Heart left ventricle (tissue), 16 donors: ENCODE results near the gene ARIH2. TPM values are rescaled to one million over a fixed set of nuclear protein-coding genes. Genes with fewer than 3 reads are reported as not detected.

ENCODE experiments used
- ATAC-seq, 4 donors: fragments of 200-7000 bp; cut with Tn5 transposase; one replicate each; pipeline ENCODE4 v1.9.1; 2020 to 2022; ENCODE audit warnings: moderate library complexity in 4 of 4, mild to moderate bottlenecking in 3 of 4, moderate number of reproducible peaks in 1 of 4
- DNase-seq, 5 donors: peaks; one replicate each; pipeline ENCODE4 v3.0.0-alpha.2; 2020
- H3K27ac ChIP-seq, 12 donors: fragments of 200-600 bp; sonication (generic) in 4 of 12; one replicate each; pipeline versions ENCODE4 v1.5.0 to v1.8.0; 2016 to 2022; ENCODE audit warnings: mild to moderate bottlenecking in 2 of 12
- H3K27me3 ChIP-seq, 9 donors: fragments of 200-600 bp; sonication (generic) in 2 of 9; one replicate each; pipeline versions ENCODE4 v1.5.1 to v1.8.0; 2016 to 2022; ENCODE audit warnings: mild to moderate bottlenecking in 3 of 9
- H3K36me3 ChIP-seq, 9 donors: fragments of 200-600 bp; sonication (generic) in 2 of 9; one replicate each; pipeline versions ENCODE4 v1.5.0 to v1.8.0; 2018 to 2022; ENCODE audit warnings: mild to moderate bottlenecking in 2 of 9
- H3K4me1 ChIP-seq, 12 donors: fragments of 200-600 bp; sonication (generic) in 4 of 12; one replicate each; pipeline versions ENCODE4 v1.5.0 to v1.8.0; 2016 to 2022; ENCODE audit warnings: mild to moderate bottlenecking in 3 of 12
- H3K4me3 ChIP-seq, 12 donors: fragments of 200-600 bp; sonication (generic) in 4 of 12; one replicate each; pipeline versions ENCODE4 v1.5.0 to v1.8.0; 2017 to 2022; ENCODE audit warnings: mild to moderate bottlenecking in 9 of 12, moderate library complexity in 4 of 12
- H3K9me3 ChIP-seq, 12 donors: fragments of 200-600 bp; sonication (generic) in 4 of 12; one replicate each; pipeline versions ENCODE4 v1.5.0 to v1.8.0; 2016 to 2022; ENCODE audit warnings: mild to moderate bottlenecking in 1 of 12
- POLR2A ChIP-seq, 2 donors: fragments of 450-650 bp; IDR thresholded peaks; one replicate each; pipeline ENCODE4 v1.6.1; 2017; ENCODE audit warnings: antibody characterized with exemption in 2 of 2, mild to moderate bottlenecking in 2 of 2, moderate library complexity in 2 of 2
- WGBS, 4 donors: extraction: QIAGEN DNeasy Blood & Tissue Kit in 2 of 4; methylation state at CpG; one replicate each; pipeline versions ENCODE4 v1.1.5 to v1.1.7; 2013 to 2018; 5-methylcytosine and 5-hydroxymethylcytosine counted together
- intact Hi-C, 10 donors: fragments of 100-400 bp; cut with DNase I; formaldehyde crosslinking; loops; one replicate each; pipeline versions ENCODE4 v1.11.1 to v1.14.2; 2022
- polyA plus RNA-seq, 2 donors: library from polyadenylated mRNA; stranded (reverse); fragments of 200-250 nt; gene quantifications; one replicate each; pipeline ENCODE4 v1.2.3, GENCODE V29; 2013
- total RNA-seq, 9 donors: library from RNA; depleted of rRNA in 2 of 9; stranded (reverse); fragments of >200 nt in 2 of 9; fragmentation: NEBNext Ultra II Directional in 3 of 9; extraction: Animal tissue kit (Norgen Biotek cat#: 25700) in 3 of 9; gene quantifications; one replicate each; pipeline versions ENCODE4 v1.1.0 to v1.2.4, GENCODE V29; 2016 to 2023
- TF ChIP-seq, protein P1 (sequence below), 12 donors: fragments of 200-600 bp; sonication (generic) in 4 of 12; IDR thresholded peaks; one replicate each; pipeline versions ENCODE4 v1.5.0 to v1.8.0; 2018 to 2022; ENCODE audit warnings: antibody characterized with exemption in 12 of 12, mild to moderate bottlenecking in 5 of 12
- donor health status: ischemic (EF 13 %, LVEDD 7.1; RV severe dilation, severe dysfunction).
- donor health status: healthy with polysubstance abuse.
- donor health status: DM: no; HTN: yes; CAD: no.
- donor health status: DM: no; HTN: no; CAD: no.
- donor health status: ischemic (EF 25% LVEDD 6.9; RV normal size, moderate dysfunction).
- donor health status: ischemic (EF 25% LVEDD 5.7; RV mildly dilated, moderate dysfunction).
- donor health status: healthy.
- donor health status: DM: yes; HTN: yes; CAD: no.
- donor health status: ischemic (EF 35%, LVEDD 5.7; RV mildly dilated, moderate dysfunction).
- donor health status: nonischemic (EF 11% LVEDD 7.7; RV severe dilation, severe dysfunction).
- donor health status: DM: yes; HTN: yes; CAD: no.
- donor health status: PGD.
- donor health status: ischemic (EF 29% LVEDD 5.4; RV normal size, mild dysfunction).
- donor health status: nonischemic (EF 23%, LVEDD 6.1; RV moderate dilation, normal function).

The ARIH2 gene
- total and polyA plus RNA-seq, 11 donors, result 77.6 to 223 (median 126) TPM

DNA sequence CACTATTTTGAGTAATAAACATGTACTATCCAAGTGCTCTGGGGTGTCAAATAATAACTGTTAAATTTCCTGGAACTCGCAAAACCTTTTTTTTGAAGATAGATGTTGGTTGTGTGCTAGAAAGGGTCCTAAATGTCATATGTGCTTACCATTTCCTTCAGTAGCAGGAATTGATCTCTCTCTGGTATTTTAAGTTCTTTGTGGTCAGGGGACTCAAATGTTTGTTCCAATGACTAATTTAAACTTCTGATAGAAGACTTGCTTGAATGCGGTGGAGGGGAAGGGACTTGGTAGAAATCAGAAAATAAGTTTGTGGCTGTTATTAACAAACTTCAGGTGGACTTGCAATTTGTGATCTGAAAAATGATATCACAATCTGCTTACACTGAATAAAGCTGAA, 26.8 kb downstream of the ARIH2 start:
- Histone ChIP-seq H3K4me1 (peaks cover 0 to 48% (median 10%) of the 10 kb centered on the region in 12 donors), H3K27ac (peak overlapping the region in 10 of 12 donors; percentile 21 to 81 (median 42)), H3K4me3 (no peak overlapping the region), H3K27me3 (no peaks in the 10 kb centered on the region), H3K36me3 (peaks cover 0 to 18% (median 6%) of the 10 kb centered on the region in 9 donors), H3K9me3 (no peaks in the 10 kb centered on the region)
- no peak for ATAC-seq
- intact Hi-C loops, result no loop called here
- DNase-seq, result no peak
- 61 to 78% (median 70%) methylated on average over 2 of the region's 2 CpGs for WGBS, 4 donors
- no peak for TF ChIP-seq POLR2A (IDR thresholded peaks at IDR 0.05)
- TF ChIP-seq, protein P1, sequence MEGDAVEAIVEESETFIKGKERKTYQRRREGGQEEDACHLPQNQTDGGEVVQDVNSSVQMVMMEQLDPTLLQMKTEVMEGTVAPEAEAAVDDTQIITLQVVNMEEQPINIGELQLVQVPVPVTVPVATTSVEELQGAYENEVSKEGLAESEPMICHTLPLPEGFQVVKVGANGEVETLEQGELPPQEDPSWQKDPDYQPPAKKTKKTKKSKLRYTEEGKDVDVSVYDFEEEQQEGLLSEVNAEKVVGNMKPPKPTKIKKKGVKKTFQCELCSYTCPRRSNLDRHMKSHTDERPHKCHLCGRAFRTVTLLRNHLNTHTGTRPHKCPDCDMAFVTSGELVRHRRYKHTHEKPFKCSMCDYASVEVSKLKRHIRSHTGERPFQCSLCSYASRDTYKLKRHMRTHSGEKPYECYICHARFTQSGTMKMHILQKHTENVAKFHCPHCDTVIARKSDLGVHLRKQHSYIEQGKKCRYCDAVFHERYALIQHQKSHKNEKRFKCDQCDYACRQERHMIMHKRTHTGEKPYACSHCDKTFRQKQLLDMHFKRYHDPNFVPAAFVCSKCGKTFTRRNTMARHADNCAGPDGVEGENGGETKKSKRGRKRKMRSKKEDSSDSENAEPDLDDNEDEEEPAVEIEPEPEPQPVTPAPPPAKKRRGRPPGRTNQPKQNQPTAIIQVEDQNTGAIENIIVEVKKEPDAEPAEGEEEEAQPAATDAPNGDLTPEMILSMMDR (IDR thresholded peaks at IDR 0.05), result no peak

DNA sequence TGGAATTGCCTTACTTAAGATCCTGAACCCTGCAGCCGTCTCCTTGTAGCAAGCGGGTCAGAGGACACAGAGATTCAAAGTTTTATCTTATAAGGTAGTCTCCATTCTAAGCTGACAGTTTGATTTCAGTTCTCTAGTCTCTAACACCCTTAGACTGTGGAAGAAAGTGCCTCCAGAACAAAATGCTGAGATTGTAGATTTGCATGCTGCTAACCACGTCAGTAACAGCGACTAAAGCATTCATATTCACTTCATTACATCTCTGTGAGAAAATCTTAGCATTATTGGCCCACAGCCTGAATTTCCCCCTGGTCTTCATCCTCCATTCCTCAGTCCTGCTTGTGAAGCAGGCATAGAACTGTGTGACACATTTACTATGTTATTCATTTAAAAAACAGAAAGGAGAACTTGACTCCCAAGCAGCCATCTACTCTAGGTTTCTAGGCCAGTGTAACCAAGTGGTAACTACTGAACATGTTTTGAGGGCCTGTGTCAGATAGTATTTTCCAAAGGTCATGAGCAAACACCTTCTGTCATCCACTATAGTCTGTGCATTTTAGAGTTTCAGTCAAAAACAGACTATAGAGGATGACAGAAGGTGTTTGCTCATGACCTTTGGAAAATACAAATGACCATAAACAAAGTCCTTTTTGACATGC, 27.4 kb downstream of the ARIH2 start:
- no peak for DNase-seq

DNA sequence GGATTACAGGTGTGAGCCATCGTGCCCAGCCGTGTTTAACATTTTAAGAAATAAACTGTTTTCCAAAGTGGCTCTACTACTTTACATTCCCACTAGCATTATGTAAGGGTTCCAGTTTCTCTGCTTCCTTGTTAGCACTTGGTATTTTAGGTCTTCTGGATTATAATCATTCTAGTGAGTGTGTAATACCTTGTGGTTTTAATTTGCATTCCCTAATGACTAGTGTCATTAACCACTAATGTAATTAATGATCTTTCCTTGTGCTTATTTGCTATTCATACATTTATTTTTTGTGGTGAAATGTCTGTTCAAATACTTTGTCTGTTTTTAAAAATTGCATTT, 30.7 kb downstream of the ARIH2 start:
- no peak for DNase-seq
- Histone ChIP-seq H3K27ac (peak overlapping the region; percentile 55 to 87 (median 72)), H3K27me3 (no peaks in the 10 kb centered on the region), H3K4me3 (peak overlapping the region in 10 of 12 donors; percentile 5 to 42 (median 22)), H3K36me3 (peaks cover 0 to 24% (median 17%) of the 10 kb centered on the region in 9 donors), H3K9me3 (no peaks in the 10 kb centered on the region), H3K4me1 (peaks cover 0 to 56% (median 13%) of the 10 kb centered on the region in 12 donors)
- 30 to 61% (median 38%) methylated on average over 2 of the region's 2 CpGs for WGBS, 4 donors
- intact Hi-C loops, result no loop called here
- no peak for TF ChIP-seq POLR2A (IDR thresholded peaks at IDR 0.05)
- TF ChIP-seq, protein P1 (IDR thresholded peaks at IDR 0.05), result no peak
- peak in 3 of 4 donors; percentile 6 to 17 (median 8) for ATAC-seq

More for the DNA sequence above, 27.4 kb downstream of the ARIH2 start:
- 64 to 73% (median 72%) methylated on average over 4 of the region's 4 CpGs for WGBS, 4 donors
- TF ChIP-seq POLR2A (IDR thresholded peaks at IDR 0.05), result no peak
- Histone ChIP-seq H3K4me1 (peaks cover 0 to 48% (median 10%) of the 10 kb centered on the region in 12 donors), H3K4me3 (no peak overlapping the region), H3K9me3 (no peaks in the 10 kb centered on the region), H3K36me3 (peaks cover 0 to 18% (median 6%) of the 10 kb centered on the region in 9 donors), H3K27me3 (no peaks in the 10 kb centered on the region), H3K27ac (peak overlapping the region in 10 of 12 donors; percentile 21 to 81 (median 39))
- ATAC-seq, result no peak
- intact Hi-C loops, result no loop called here

DNA sequence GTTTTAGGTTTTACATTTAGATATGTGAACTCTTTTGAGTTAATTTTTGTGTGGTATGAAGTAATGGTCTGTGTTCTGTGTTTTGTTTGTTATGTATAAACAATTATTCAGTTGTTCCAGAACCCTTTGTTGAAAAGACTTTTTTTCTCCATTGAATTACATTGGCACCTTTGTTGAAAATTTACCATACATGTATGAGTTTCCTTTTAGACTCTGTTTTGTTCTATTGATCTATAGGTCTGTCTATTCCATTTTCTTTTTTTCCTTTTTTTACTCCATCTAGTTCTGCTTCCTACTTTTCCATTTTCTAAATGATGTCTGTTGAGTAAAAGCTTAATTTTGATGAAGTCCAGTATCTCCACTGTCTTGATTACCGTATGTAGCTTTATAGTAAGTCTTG, 31.4 kb downstream of the ARIH2 start:
- peaks cover 0 to 49% (median 12%) of the 10 kb centered on the region in 12 donors for H3K4me1 ChIP-seq

More for the DNA sequence above, 31.4 kb downstream of the ARIH2 start:
- WGBS, 4 donors, result 41 to 54% (median 44%) methylated on average over 1 of the region's 1 CpG
- no peak for ATAC-seq
- H3K4me3 ChIP-seq, result peak overlapping the region in 8 of 12 donors; percentile 5 to 42 (median 30)
- DNase-seq, result no peak
- intact Hi-C loops, result loop anchor here in 3 of 10 donors (5.0 to 10.0 kb wide), 2 partner anchors 33 to 55 kb away; partner anchors contain the start of genes SLC25A20 (in 2 of the 3) and ARIH2 (in 1 of the 3)
- peaks cover 0 to 31% (median 19%) of the 10 kb centered on the region in 9 donors for H3K36me3 ChIP-seq
- no peak for TF ChIP-seq POLR2A (IDR thresholded peaks at IDR 0.05)
- TF ChIP-seq, protein P1 (IDR thresholded peaks at IDR 0.05), result no peak
- H3K27me3 ChIP-seq, result no peaks in the 10 kb centered on the region
- H3K9me3 ChIP-seq, result no peaks in the 10 kb centered on the region
- peak overlapping the region in 10 of 12 donors; percentile 55 to 87 (median 78) for H3K27ac ChIP-seq
